ENCODE data around the gene CLK4.

The CLK4 gene

GRCh38 chr5:178626484-178627258, at the start of gene CLK4:
CLK4 (minus strand) TSS chr5:178627050; CDS start chr5:178623416, 3,634 bp downstream.
- peak; percentile 97 for DNase-seq (ENCODE audit: low spot score)

GRCh38 chr5:178675922-178676321, 49.1 kb upstream of the CLK4 start:
- DNase-seq (ENCODE audit: low spot score) = no peak

GRCh38 chr5:178674334-178674733, 47.5 kb upstream of the CLK4 start:
- no peak for DNase-seq (ENCODE audit: low spot score)

- DNase-seq (ENCODE audit: low spot score) = no peak
Measured at GRCh38 chr5:178673801-178674295, 47.0 kb upstream of the CLK4 start.

GRCh38 chr5:178672630-178673029, 45.8 kb upstream of the CLK4 start:
- no peak for DNase-seq (ENCODE audit: low spot score)

- no peak for DNase-seq (ENCODE audit: low spot score)
Measured at GRCh38 chr5:178671602-178672144, 44.8 kb upstream of the CLK4 start.

GRCh38 chr5:178670351-178670885, 43.6 kb upstream of the CLK4 start:
- DNase-seq (ENCODE audit: low spot score) = no peak

- DNase-seq (ENCODE audit: low spot score) = no peak
Measured at GRCh38 chr5:178668579-178668978, 41.7 kb upstream of the CLK4 start.

- no peak for DNase-seq (ENCODE audit: low spot score)
Measured at GRCh38 chr5:178667688-178668087, 40.8 kb upstream of the CLK4 start.

GRCh38 chr5:178667101-178667500, 40.3 kb upstream of the CLK4 start:
- DNase-seq (ENCODE audit: low spot score) = no peak

- no peak for DNase-seq (ENCODE audit: low spot score)
Measured at GRCh38 chr5:178664141-178664540, 37.3 kb upstream of the CLK4 start.

- DNase-seq (ENCODE audit: low spot score) = no peak
Measured at GRCh38 chr5:178662541-178662860, 35.7 kb upstream of the CLK4 start.

- DNase-seq (ENCODE audit: low spot score) = no peak
Measured at GRCh38 chr5:178661836-178662540, 35.1 kb upstream of the CLK4 start.

GRCh38 chr5:178651046-178651810, 24.4 kb upstream of the CLK4 start:
- DNase-seq (ENCODE audit: low spot score) = no peak

GRCh38 chr5:178650214-178650613, 23.4 kb upstream of the CLK4 start:
- DNase-seq (ENCODE audit: low spot score) = no peak

- no peak for DNase-seq (ENCODE audit: low spot score)
Measured at GRCh38 chr5:178649580-178649979, 22.7 kb upstream of the CLK4 start.

- DNase-seq (ENCODE audit: low spot score) = no peak
Measured at GRCh38 chr5:178644826-178645545, 18.1 kb upstream of the CLK4 start.

- no peak for DNase-seq (ENCODE audit: low spot score)
Measured at GRCh38 chr5:178642351-178642909, 15.6 kb upstream of the CLK4 start.

- no peak for DNase-seq (ENCODE audit: low spot score)
Measured at GRCh38 chr5:178641711-178642110, 14.9 kb upstream of the CLK4 start.

- no peak for DNase-seq (ENCODE audit: low spot score)
Measured at GRCh38 chr5:178640331-178641045, 13.6 kb upstream of the CLK4 start.
